Measurements from ENCODE around the gene RBBP6.
"Not testable (repeated sequence)": the region's sequence is repeated elsewhere in the genome, so short reads cannot be mapped to it uniquely, and the experiment has no call there.

RBBP6 gene, protein sequence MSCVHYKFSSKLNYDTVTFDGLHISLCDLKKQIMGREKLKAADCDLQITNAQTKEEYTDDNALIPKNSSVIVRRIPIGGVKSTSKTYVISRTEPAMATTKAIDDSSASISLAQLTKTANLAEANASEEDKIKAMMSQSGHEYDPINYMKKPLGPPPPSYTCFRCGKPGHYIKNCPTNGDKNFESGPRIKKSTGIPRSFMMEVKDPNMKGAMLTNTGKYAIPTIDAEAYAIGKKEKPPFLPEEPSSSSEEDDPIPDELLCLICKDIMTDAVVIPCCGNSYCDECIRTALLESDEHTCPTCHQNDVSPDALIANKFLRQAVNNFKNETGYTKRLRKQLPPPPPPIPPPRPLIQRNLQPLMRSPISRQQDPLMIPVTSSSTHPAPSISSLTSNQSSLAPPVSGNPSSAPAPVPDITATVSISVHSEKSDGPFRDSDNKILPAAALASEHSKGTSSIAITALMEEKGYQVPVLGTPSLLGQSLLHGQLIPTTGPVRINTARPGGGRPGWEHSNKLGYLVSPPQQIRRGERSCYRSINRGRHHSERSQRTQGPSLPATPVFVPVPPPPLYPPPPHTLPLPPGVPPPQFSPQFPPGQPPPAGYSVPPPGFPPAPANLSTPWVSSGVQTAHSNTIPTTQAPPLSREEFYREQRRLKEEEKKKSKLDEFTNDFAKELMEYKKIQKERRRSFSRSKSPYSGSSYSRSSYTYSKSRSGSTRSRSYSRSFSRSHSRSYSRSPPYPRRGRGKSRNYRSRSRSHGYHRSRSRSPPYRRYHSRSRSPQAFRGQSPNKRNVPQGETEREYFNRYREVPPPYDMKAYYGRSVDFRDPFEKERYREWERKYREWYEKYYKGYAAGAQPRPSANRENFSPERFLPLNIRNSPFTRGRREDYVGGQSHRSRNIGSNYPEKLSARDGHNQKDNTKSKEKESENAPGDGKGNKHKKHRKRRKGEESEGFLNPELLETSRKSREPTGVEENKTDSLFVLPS (N-terminal part only)

DNA sequence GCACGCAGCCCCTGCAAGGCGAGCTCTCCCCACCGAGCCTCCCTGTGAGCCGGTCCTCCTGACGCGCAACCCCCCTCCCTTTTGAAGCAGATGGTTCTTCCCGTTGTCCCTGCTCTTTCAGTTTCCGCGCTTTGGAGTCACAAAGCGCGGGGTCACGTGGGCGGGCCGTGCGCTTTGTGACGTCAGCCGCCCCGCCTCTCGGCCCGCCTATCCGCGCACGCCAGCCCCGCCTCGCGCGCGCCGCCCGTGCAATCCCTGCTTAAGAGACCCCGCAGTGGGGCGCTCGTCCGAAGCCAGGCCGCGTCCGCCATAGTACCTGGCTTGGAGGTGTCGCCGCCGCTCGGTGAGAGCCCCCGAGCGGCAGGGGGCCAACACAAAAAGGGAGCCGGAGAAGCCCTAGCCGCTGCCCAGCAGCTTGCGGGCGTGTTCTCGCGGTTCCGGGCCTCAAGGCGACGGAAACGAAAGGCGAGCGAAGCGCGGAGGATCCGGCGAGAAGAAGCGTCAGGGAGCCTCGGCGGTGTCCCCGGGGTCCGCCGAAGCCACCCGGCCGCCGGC, at the start of gene RBBP6:
Gene RBBP6 (plus strand): TSS at position 272 of the 555 bp plus-strand sequence. CDS start 1,061 bp downstream, outside the sequence.
- DNase-seq (ENCODE audit: low read depth in 2 of 3, low spot score in 1 of 3): peak; percentile 84 to 90 (median 88)

DNA sequence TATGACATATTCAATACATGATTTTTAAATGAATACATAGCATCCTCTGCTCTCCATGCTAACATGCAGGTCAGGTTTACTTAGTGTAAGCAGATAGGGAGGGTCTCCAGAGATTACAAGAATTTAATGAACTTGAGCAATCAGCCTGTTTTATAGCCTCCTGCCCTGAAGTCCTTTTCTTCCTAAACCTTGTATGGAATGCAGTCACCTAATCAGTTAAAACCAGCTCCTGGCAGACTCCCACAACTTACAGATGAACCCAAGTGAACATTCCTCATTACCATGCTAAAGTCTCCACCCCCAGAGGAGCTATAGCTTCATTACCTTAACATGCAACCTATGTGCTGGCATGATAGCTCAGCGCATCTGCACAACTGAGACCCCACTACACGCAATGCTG, 48.5 kb upstream of the RBBP6 start:
- no peak for DNase-seq (ENCODE audit: low read depth in 2 of 3, low spot score in 1 of 3)

DNA sequence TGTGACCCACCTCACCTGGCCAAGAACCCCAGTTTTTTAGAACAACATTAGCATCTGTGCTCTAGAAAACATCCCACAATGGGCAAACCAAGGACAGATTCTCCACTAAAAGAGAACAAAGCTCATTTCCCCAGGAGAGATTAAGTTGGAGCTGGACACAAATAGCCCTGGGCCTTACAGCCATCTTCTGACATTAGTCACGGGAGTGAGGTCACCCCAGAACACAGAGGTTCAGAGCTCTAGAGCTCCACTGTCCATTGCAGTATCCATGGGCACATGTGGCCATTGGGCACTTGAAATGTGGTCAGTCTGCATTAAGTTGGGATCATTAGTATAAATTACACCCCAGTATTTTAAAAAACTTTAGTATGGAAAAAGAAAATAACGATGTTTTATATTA, 47.6 kb upstream of the RBBP6 start:
- DNase-seq (ENCODE audit: low read depth in 2 of 3, low spot score in 1 of 3): no peak

DNA sequence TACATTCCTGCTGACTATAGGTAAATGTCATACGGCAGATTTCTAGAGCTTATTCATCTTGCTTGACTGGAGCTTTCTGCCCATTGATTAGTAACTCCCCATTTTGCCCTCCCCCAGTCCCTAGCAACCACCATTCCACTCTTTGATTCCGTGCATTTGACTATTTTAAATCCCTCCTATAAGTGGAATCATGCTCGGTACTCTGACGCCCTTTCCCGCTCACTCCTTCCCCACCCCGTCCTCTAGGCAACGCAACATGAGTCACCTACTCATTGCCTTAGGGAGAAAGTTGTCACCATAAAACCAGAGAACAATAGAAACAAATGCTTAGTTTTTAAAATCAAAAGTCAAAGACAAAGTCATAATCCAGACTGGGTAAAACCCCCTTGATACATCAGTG, 45.5 kb upstream of the RBBP6 start:
- no peak for DNase-seq (ENCODE audit: low read depth in 2 of 3, low spot score in 1 of 3)

DNA sequence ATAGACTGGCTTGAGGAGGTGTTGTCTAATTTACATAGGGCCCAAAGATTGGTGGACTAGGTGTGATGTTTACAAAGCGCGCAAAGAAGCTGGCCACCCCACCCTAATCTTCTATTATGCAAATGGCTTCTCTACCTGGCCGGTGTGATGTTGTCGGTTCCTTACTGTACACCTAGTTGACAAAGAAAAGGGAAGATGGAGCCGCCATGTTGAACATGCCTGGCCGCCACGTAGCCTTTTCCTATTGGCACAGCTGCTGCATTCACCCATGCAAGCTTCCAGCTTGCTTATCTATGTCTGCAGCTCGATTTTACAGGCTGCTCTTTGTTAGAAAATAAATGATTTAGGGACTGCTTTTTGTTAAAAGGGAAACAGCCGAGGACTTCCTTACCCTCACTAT, 44.2 kb upstream of the RBBP6 start:
- not testable (repeated sequence) for DNase-seq (ENCODE audit: low read depth in 2 of 3, low spot score in 1 of 3)

DNA sequence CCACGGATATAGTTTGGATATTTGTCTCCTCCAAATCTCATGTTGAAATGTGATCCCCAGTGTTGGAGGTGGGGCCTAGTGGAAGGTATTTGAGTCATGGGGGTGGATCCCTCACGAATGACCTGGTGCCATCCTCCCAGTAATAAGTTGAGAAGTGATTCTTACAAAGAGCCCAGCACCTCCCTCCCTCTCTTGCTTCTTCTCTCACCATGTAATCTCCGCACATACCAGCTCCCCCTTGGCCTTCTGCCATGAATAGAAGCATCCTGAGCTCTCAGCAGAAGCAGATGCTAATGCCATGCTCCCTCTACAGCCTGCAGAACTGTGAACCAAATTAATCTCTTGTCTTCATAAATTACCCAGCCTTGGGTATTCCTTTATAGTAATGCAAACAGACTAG, 41.9 kb upstream of the RBBP6 start:
- no peak for DNase-seq (ENCODE audit: low read depth in 2 of 3, low spot score in 1 of 3)

DNA sequence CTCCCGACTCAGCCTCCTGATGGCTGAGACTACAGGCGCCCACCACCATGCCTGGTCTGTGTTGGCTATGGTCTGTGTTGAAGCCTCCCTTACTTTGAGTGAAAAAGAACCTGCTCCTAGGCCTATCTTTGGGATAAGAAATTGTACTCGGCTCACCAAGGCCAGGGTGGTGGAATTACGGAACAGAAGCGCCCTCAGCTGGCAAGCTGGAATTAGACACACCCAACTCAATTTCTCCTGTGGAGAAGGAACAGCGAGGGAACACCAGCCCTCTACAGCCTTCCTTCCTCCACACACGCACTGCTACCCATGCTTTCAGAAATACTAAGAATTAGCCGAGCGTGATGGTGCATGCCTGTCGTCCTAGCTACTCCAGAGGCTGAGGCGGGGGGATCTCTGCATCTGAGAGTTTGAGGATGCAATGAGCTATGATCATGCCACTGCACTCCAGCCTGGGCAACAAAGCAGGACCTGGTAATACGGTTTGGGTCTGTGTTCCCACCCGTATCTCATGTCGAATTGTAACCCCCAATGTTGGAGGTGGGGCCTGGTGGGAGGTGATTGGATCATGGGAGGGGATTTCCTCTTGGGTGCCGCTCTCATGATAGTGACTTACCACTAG, 40.1 kb upstream of the RBBP6 start:
- DNase-seq (ENCODE audit: low read depth in 2 of 3, low spot score in 1 of 3): peak in 1 of 3 donors; percentile 13

DNA sequence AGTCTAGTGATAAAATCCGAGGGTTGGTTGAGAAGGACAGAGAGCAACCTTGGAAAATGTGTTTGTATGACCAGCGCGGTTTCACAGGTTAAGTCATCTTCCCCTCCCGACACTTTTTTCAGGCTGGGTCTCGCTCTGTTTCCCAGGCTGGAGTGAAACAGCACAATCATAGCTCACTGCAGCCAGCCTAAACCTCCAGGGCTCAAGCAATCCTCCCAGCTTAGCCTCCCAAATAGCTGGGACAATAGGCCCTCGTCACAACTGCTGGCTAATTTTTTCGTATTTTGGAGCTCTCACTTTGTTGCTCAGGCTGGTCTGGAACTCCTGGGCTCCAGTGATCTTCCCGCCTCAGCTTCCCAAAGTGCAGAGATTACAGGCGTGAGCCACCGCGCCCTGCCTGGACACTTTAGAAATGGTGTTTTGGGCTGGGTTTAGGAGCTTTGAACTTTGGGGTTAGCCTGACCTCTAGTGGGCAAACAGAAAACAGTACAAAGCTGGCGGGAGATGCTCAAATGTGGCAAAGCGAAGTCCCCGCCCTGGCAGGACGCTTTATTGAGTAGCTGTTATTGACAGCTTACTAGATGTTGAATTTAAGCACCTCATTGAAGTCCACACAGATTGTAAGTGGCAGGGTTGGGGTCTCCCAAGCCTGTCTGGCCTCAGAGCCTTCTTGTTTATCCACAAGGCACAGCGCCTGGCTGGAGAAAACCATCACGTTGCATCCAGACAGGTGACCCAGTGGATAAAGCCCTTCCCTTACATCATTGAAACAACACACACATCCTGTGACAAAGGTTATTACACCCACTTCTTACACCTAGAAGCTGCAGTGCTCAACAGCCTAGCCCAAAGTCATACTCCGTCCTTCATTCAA, 34.7 kb upstream of the RBBP6 start:
- DNase-seq (ENCODE audit: low read depth in 2 of 3, low spot score in 1 of 3): peak; percentile 14 to 68 (median 25)

DNA sequence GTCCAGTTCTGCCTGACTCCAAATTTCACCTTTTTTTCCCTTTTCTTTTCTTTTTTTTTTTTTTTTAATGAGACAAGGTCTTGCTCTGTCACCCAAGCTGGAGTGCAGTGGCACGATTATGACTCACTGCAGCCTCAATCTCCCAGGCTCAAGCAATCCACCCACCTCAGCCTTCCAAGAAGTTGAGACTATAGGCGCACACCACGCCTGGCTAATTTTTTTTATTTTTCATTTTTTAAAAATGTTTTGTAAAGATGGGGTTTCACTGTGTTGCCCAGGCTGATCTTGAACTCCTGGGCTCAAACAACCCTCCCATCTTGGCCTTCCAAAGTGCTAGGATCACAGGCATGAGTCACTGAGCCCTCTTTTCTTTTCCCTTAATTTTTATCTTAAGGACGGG, 33.4 kb upstream of the RBBP6 start:
- DNase-seq (ENCODE audit: low read depth in 2 of 3, low spot score in 1 of 3): no peak

DNA sequence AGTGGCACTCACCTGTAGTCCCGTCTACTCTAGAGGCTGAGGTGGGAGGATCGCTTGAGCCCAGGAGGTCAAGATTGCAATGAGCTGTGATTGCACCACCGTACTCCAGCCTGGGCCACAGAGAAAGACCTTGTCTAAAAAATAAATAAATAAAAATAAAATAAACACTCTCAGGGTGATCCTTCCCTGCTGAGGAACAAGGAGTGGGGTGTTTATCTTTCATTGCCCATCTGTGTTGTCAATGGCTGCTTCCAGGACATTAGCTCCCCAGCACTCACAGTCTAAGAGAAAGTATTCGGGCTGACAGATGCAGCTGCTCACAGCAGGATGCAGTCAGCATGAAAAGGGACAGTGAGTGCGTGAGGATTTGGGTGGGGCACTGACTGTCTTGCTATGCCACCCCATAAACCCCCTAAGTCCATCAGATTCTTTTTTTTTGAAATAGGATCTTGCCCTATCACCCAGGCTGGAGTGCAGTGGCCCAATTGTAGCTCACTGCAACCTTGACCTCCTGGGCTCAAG, 31.3 kb upstream of the RBBP6 start:
- DNase-seq (ENCODE audit: low read depth in 2 of 3, low spot score in 1 of 3): no peak

DNA sequence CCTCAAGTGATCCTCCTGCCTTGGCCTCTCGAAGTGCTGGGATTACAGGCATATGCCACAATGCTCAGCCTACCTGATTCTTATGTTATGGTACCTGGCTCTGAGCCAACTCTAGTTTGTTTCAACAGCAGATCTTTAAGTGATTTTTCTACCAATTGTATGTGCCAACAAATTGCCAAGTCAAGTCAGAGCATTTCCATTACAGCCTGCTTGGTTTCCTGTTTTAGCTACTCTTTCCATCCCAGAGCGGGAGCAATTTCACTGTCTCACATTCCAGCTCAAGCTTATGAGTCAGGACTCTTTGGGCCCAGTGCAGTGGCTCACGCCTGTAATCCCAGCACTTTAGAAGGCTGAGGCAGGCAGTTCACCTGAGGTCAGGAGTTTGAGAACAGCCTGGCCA, 30.8 kb upstream of the RBBP6 start:
- no peak for DNase-seq (ENCODE audit: low read depth in 2 of 3, low spot score in 1 of 3)

DNA sequence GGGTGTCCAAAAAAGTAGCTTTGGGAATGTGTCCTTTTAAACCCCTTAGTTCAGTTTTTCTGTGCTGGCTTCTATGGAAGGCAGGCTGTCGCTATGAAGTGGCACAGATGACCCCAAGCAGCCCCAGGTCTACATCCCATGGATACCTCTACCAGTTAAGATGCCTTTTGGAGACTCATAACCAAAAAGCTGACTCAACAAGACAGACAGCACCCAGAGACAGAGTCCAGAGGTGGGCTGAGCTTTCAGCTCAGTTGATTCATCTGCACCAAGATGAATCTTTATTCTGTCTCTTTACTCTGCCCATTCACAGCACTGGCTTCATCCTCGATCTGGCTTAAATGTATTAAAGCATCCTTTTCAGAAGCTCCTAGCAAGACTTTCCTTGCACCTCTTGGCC, 29.8 kb upstream of the RBBP6 start:
- no peak for DNase-seq (ENCODE audit: low read depth in 2 of 3, low spot score in 1 of 3)

DNA sequence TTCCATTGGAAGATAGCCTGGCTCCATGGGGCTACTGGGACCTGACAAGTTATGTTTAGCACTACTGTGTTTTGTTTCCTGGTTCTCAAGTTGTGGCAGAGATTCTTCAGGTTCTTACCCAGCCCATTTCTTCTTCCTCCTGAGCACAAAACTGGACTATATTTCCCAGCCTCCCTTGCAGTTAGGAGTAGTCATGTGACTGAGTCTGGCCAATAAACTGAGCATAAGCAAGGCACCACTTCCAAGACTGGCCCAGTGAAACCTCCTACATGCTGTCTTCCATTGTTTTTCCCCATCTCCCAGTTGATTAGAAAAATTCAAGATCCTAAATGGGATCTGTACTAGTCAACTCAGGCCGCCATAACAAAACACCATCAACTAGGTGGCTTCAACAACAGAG, 28.2 kb upstream of the RBBP6 start:
- no peak for DNase-seq (ENCODE audit: low read depth in 2 of 3, low spot score in 1 of 3)

DNA sequence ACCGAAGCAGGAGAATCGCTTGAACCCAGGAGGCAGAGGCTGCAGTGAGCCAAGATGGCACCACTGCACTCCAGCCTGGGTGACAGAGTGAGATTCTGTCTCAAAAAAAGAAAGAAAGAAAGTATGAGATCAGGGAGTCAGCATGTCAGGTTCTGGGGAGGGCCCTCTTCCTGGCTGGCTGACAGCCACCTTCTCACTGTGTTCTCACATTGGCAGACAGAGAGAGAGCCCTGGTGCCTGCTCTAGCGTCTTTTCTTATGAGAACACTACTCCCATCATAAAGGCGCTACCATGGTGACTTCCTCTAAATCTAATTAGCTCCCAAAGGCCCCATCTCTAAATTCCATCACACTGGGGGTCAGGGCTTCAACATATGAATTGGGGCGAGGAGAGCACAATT, 27.6 kb upstream of the RBBP6 start:
- DNase-seq (ENCODE audit: low read depth in 2 of 3, low spot score in 1 of 3): no peak

DNA sequence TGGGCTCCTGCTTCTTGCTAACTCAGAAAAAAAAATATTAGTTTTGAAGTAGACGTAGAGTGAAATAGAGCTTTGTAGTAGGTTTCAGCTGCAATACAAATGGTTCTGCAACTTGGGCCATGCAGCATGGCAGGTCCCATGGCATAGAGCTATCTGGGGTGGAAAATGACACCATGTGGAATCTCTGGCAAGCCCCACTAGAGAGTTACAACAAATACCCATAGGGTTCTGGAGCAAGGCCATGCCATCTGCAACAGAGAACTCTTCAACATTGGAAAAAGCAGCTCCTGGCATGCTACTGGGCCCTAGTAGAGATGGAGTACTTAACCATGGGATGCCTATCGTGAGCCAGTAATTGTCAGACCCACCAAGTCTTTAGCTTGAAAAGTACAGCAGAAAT, 25.3 kb upstream of the RBBP6 start:
- DNase-seq (ENCODE audit: low read depth in 2 of 3, low spot score in 1 of 3): no peak

DNA sequence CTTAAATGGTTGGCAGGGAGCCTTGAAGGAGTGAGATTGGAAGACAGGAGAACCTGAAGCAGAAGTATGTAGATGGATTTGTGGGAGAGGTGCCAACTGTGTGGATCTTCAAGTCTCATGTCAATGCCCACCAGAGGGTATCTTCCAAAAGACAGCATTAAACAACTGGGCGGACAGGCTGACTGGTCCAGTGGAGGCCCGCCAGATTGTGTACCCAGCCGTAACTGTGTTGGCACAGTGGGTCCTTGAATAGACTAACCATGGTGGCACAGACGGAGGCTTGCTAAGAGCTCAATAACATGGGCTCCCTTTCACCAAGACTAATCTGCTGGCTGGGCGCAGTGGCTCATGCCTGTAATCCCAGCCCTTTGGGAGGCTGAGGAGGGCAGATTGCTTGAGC, 24.2 kb upstream of the RBBP6 start:
- no peak for DNase-seq (ENCODE audit: low read depth in 2 of 3, low spot score in 1 of 3)

DNA sequence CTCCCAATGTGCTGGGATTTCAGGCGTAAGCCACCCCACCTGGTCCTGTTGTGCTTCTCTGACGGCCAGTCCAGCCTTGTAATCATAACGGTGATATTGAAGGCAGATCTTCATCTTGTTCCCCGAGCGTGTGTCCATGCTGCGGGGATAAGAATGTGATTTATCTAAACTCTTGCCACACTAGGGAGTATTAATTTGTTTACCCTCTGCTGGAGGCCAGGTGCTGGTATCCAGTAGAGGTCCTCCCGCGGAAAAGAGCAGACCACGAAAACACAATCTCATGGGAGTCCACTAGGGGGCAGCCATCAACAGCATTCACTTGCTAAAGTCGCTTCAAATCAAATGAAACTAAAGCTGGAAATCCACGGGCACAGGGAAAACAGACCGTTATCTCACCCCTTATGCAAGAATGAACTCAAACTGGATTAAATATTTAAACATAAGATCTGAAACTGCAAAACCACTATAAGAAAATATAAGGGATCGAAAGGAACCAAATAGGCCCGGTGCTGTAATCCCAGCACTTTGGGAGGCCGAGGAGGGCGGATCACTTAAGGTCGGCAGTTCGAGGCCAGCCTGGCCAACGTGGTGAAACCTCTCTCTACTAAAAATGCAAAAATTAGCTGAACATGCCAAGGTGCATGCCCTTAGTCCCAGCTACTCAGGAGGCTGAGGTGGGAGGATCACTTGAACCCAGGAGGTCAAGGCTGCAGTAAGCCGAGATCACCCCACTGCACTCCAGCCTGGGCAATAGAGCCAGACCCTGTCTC, 22.3 kb upstream of the RBBP6 start:
- DNase-seq (ENCODE audit: low read depth in 2 of 3, low spot score in 1 of 3): peak; percentile 59 to 82 (median 65)

DNA sequence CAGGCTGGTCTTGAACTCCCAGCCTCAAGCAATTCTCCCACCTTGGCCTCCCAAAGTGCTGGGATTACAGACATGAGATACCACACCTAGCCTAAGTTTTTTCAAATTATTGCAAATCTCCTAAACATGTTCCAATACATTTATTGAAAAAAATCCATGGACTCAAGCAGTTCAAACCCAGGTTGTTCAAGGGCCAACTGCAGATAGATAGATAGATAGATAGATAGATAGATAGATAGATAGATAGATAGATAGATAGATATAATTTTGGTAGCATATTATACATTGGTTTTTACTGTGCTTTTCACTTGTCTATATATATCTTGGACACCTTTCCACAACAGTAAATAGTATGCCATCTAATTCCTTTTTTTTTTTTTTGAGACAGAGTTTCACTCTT, 20.9 kb upstream of the RBBP6 start:
- no peak for DNase-seq (ENCODE audit: low read depth in 2 of 3, low spot score in 1 of 3)

DNA sequence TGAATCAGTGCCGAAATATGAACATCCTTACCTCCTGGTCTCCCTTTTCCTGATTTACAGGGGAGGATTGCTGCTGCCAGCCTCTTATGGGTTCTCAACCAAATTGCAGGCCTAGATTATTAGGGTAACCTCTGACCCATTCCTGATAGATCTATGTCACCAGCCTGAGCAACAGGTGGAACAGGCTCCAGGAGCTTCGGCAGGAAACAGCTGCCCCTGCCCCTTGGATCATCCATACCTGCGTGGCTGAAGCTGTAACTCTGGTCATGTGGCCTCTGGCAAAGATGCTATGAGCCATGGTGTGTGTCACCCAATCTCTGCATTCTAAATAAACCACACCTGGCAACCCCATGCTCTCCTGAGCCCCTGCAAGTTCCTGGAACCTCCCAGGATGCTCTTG, 18.4 kb upstream of the RBBP6 start:
- DNase-seq (ENCODE audit: low read depth in 2 of 3, low spot score in 1 of 3): no peak
